ENCODE measurements around the gene HDAC5.

HDAC5 gene

DNA sequence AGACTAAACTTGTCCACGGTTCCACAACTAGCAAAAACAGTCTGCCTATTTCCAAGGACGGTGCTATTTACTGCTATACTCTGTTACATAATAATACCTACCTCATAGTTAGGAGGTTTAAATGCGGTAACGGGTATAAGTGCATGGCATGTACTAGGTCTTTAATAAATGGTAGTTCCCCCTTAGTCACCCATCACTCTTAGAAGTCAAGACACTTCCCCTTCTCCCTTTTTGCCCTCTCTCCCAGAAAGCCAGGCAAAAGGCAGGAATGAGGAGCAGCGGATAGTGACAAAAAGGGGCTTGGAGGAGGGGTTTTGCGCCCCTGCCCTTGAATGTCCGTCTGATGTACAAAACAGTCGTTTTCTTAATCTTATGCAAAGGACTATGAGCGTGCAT is 55.9 kb downstream of the HDAC5 start:
- Histone ChIP-seq H2BK12ac (ENCODE audit: low read length) (peak overlapping the region; percentile 14), H4K91ac (ENCODE audit: low read depth, low read length, poor library complexity) (no peak overlapping the region), H3K4me3 (ENCODE audit: low read length in 2 of 2) (no peak overlapping the region), H3K36me3 (replicated peaks in 1 of 2; ENCODE audit: control insufficient read depth in 2 of 2, insufficient read depth in 2 of 2, low read length in 2 of 2) (peaks cover 2 to 21% of the 10 kb centered on the region in 2 donors), H3K79me1 (ENCODE audit: low read depth, low read length) (peaks cover 5% of the 10 kb centered on the region), H3K14ac (ENCODE audit: low read length) (no peak overlapping the region), H3K23ac (ENCODE audit: low read depth, low read length, poor library complexity) (no peak overlapping the region), H2AK5ac (ENCODE audit: low read depth, low read length) (no peak overlapping the region), H3K4me2 (ENCODE audit: insufficient read depth, low read length, poor library complexity, severe bottlenecking) (no peak overlapping the region), H3K9ac (ENCODE audit: low read depth, low read length, poor library complexity) (no peak overlapping the region), H3K4ac (ENCODE audit: low read length) (no peak overlapping the region), H3K27ac (replicated peaks; ENCODE audit: low read length) (no peak overlapping the region), H4K8ac (ENCODE audit: low read depth, low read length) (no peak overlapping the region), H2BK120ac (ENCODE audit: low read depth, low read length) (no peak overlapping the region), H3K9me3 (replicated peaks in 1 of 2; ENCODE audit: control insufficient read depth in 2 of 2, insufficient read depth in 1 of 2, low read depth in 1 of 2, low read length in 2 of 2) (no peaks in the 10 kb centered on the region), H2AFZ (ENCODE audit: low read length) (peak overlapping the region; percentile 36), H2BK5ac (ENCODE audit: low read length) (no peak overlapping the region), H3K4me1 (ENCODE audit: control insufficient read depth in 2 of 2, insufficient read depth in 1 of 2, low read depth in 1 of 2, low read length in 2 of 2) (peaks cover 10 to 11% of the 10 kb centered on the region in 2 donors), H3K27me3 (ENCODE audit: control insufficient read depth in 3 of 3, insufficient read depth in 3 of 3, low read depth in 1 of 3, low read length in 3 of 3) (no peaks in the 10 kb centered on the region), H2BK15ac (ENCODE audit: low read length) (no peak overlapping the region), H3K18ac (ENCODE audit: low read length) (no peak overlapping the region)
- WGBS, 2 donors (ENCODE audit: extremely low coverage in 2 of 2, insufficient read length in 2 of 2, insufficient replicate concordance in 1 of 2) = no CpG with 5 or more reads among the region's 9 CpGs
- DNase-seq (ENCODE audit: low spot score) = no peak

DNA sequence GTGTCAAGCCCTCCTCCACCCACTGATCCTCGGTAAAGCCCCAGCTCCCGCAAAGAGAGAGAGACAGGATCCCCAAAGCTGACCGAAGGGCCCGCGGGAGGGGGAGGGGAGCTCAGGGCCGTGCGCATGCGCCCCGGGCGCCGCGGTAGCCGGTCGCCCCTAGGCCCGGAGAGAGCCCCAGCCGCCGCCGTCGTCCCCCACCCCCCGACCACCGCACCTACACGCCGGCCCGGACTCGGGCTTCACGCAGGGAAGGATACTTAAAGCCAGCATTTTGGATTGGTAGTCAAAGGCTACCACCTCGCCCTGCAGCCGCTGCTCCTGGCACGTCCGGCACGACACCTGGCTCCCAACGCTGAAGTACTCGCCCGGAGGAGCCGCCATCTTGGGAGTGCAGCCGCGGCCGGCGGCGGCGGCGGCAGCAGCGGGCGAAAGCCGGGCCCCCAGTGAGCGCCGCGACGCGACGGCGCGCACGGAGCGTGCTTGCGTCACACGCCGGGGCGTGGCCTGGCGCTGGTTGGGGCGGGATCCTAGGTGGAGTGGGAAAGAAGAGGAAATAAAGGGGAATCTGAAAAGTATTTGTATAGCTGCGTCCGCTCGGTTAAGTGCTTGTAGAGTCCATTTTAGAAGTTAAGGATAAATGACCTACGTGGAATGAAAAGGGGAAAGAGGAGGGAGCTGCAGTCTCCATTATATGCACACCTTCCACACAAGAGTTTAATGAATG is 57.1 kb downstream of the HDAC5 start, which contains the start of gene LSM12:
LSM12 (minus strand) TSS at position 468 of the 727 bp plus-strand sequence; CDS start at position 384, 84 bp downstream.
- Histone ChIP-seq H2AFZ (ENCODE audit: low read length) (peak within 1 kb of the TSS; percentile 89), H3K9me3 (replicated peaks in 1 of 2; ENCODE audit: control insufficient read depth in 2 of 2, insufficient read depth in 1 of 2, low read depth in 1 of 2, low read length in 2 of 2) (no peaks in the 10 kb centered on the region), H3K4me3 (ENCODE audit: low read length in 2 of 2) (peak within 1 kb of the TSS; percentile 93 to 96), H3K4me2 (ENCODE audit: insufficient read depth, low read length, poor library complexity, severe bottlenecking) (peak within 1 kb of the TSS; percentile 64), H2BK15ac (ENCODE audit: low read length) (no peak within 1 kb of the TSS), H4K8ac (ENCODE audit: low read depth, low read length) (no peak within 1 kb of the TSS), H3K18ac (ENCODE audit: low read length) (peak within 1 kb of the TSS; percentile 97), H3K14ac (ENCODE audit: low read length) (peak within 1 kb of the TSS; percentile 82), H3K36me3 (replicated peaks in 1 of 2; ENCODE audit: control insufficient read depth in 2 of 2, insufficient read depth in 2 of 2, low read length in 2 of 2) (peaks cover 7 to 32% of the 10 kb centered on the region in 2 donors), H4K91ac (ENCODE audit: low read depth, low read length, poor library complexity) (no peak within 1 kb of the TSS), H2BK12ac (ENCODE audit: low read length) (no peak within 1 kb of the TSS), H3K27me3 (ENCODE audit: control insufficient read depth in 3 of 3, insufficient read depth in 3 of 3, low read depth in 1 of 3, low read length in 3 of 3) (no peaks in the 10 kb centered on the region), H3K79me1 (ENCODE audit: low read depth, low read length) (peaks cover 7% of the 10 kb centered on the region), H3K27ac (replicated peaks; ENCODE audit: low read length) (peak within 1 kb of the TSS; percentile 97), H3K9ac (ENCODE audit: low read depth, low read length, poor library complexity) (peak within 1 kb of the TSS; percentile 88), H2AK5ac (ENCODE audit: low read depth, low read length) (no peak within 1 kb of the TSS), H3K23ac (ENCODE audit: low read depth, low read length, poor library complexity) (no peak within 1 kb of the TSS), H2BK5ac (ENCODE audit: low read length) (peak within 1 kb of the TSS; percentile 82), H3K4ac (ENCODE audit: low read length) (no peak within 1 kb of the TSS), H2BK120ac (ENCODE audit: low read depth, low read length) (no peak within 1 kb of the TSS), H3K4me1 (ENCODE audit: control insufficient read depth in 2 of 2, insufficient read depth in 1 of 2, low read depth in 1 of 2, low read length in 2 of 2) (peaks cover 3 to 5% of the 10 kb centered on the region in 2 donors)
- peak; percentile 90 for DNase-seq (ENCODE audit: low spot score)
- no CpG with 5 or more reads among the region's 65 CpGs for WGBS, 2 donors (ENCODE audit: extremely low coverage in 2 of 2, insufficient read length in 2 of 2, insufficient replicate concordance in 1 of 2)

DNA sequence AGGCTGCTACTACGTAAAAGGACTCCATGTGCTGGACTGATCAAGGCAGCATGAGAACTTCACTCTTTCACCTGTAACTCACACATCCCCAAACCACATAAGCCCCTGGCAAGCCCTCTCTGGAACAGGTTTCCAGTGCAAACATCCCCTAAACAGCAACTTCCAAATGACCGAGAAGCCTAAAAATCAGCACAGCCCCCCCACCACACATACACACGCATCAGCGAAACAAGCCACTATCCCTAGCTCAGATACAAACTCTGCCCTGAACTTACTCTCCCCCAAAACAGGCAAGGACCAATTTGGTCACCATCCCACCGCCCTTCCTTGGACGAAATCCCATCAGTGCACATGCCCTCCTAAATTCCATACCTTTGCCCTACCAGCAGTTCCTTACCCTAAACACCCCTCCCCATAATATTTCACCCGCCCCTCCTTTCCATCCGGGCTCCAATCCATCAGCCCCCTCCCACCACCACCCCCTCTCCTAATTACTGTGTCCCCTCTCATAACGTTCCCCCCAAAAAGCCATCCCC is 57.7 kb downstream of the HDAC5 start:
- H3K27ac ChIP-seq (replicated peaks; ENCODE audit: low read length) = peak overlapping the region; percentile 97
- no peak for DNase-seq (ENCODE audit: low spot score)
- H3K4me1 ChIP-seq (ENCODE audit: control insufficient read depth in 2 of 2, insufficient read depth in 1 of 2, low read depth in 1 of 2, low read length in 2 of 2) = peaks cover 2 to 5% of the 10 kb centered on the region in 2 donors
- H3K23ac ChIP-seq (ENCODE audit: low read depth, low read length, poor library complexity) = no peak overlapping the region
- H3K27me3 ChIP-seq (ENCODE audit: control insufficient read depth in 3 of 3, insufficient read depth in 3 of 3, low read depth in 1 of 3, low read length in 3 of 3) = no peaks in the 10 kb centered on the region
- H4K8ac ChIP-seq (ENCODE audit: low read depth, low read length) = no peak overlapping the region
- H2BK12ac ChIP-seq (ENCODE audit: low read length) = no peak overlapping the region
- no peak overlapping the region for H4K91ac ChIP-seq (ENCODE audit: low read depth, low read length, poor library complexity)
- H3K14ac ChIP-seq (ENCODE audit: low read length) = peak overlapping the region; percentile 82
- H2BK15ac ChIP-seq (ENCODE audit: low read length) = no peak overlapping the region
- no peak overlapping the region for H2AK5ac ChIP-seq (ENCODE audit: low read depth, low read length)
- peak overlapping the region; percentile 89 for H2AFZ ChIP-seq (ENCODE audit: low read length)
- no peaks in the 10 kb centered on the region for H3K9me3 ChIP-seq (replicated peaks in 1 of 2; ENCODE audit: control insufficient read depth in 2 of 2, insufficient read depth in 1 of 2, low read depth in 1 of 2, low read length in 2 of 2)
- peak overlapping the region; percentile 57 for H3K4me2 ChIP-seq (ENCODE audit: insufficient read depth, low read length, poor library complexity, severe bottlenecking)
- no peak overlapping the region for H3K4ac ChIP-seq (ENCODE audit: low read length)
- peak overlapping the region; percentile 82 for H2BK5ac ChIP-seq (ENCODE audit: low read length)
- H3K79me1 ChIP-seq (ENCODE audit: low read depth, low read length) = peaks cover 7% of the 10 kb centered on the region
- H3K18ac ChIP-seq (ENCODE audit: low read length) = peak overlapping the region; percentile 97
- peak overlapping the region; percentile 93 to 96 for H3K4me3 ChIP-seq (ENCODE audit: low read length in 2 of 2)
- H3K36me3 ChIP-seq (replicated peaks in 1 of 2; ENCODE audit: control insufficient read depth in 2 of 2, insufficient read depth in 2 of 2, low read length in 2 of 2) = peaks cover 7 to 36% of the 10 kb centered on the region in 2 donors
- H2BK120ac ChIP-seq (ENCODE audit: low read depth, low read length) = no peak overlapping the region
- WGBS, 2 donors (ENCODE audit: extremely low coverage in 2 of 2, insufficient read length in 2 of 2, insufficient replicate concordance in 1 of 2) = no CpG with 5 or more reads among the region's 9 CpGs
- peak overlapping the region; percentile 88 for H3K9ac ChIP-seq (ENCODE audit: low read depth, low read length, poor library complexity)
